ENCODE results near the gene ARHGEF12. TPM values are rescaled to one million over a fixed set of nuclear protein-coding genes. Genes with fewer than 3 reads are reported as not detected.

The ARHGEF12 gene
- total and polyA plus RNA-seq, 2 donors (not counting 1 experiment from before 2014, with no cell fraction given): 2.0 to 21.6 TPM

GRCh38 chr11:120532832-120533196 lies 196.6 kb downstream of the ARHGEF12 start:
- no peak for ATAC-seq (ENCODE audit: low read depth)
- no peaks in the 10 kb centered on the region for H3K79me2 ChIP-seq (ENCODE audit: control insufficient read depth, insufficient read depth, low read length)
- H2AFZ ChIP-seq (ENCODE audit: insufficient read depth, low read depth, low read length, poor library complexity, severe bottlenecking): no peak overlapping the region
- no peak for DNase-seq
- H3K36me3 ChIP-seq (replicated peaks in 1 of 2; ENCODE audit: control extremely low read depth in 1 of 2, control insufficient read depth in 1 of 2, extremely low read depth in 1 of 2, insufficient read depth in 2 of 2, low read length in 1 of 2): no peaks in the 10 kb centered on the region
- no peak overlapping the region for H3K4me3 ChIP-seq (ENCODE audit: control extremely low read depth in 1 of 5, extremely low read depth in 1 of 5, insufficient read depth in 1 of 5, low read depth in 2 of 5, low read length in 4 of 5)
- Mint-ChIP-seq H3K27me3 (peaks cover 39% of the 10 kb centered on the region), H3K4me1 (no peaks in the 10 kb centered on the region), H3K4me3 (no peak overlapping the region), H3K9me3 (ENCODE audit: insufficient read depth) (no peaks in the 10 kb centered on the region), H3K27ac (no peak overlapping the region)
- ChIA-PET CTCF (no interaction called here), POLR2A (no interaction called here)
- no peak overlapping the region for H3K9ac ChIP-seq (ENCODE audit: low read length)
- TF ChIP-seq EZH2 (IDR thresholded peaks at IDR 0.05; ENCODE audit: borderline replicate concordance, insufficient read depth, low read depth, low read length, poor library complexity, severe bottlenecking) (no peak), CTCF (IDR thresholded peaks at IDR 0.05) (no peak)
- no peak overlapping the region for H3K4me2 ChIP-seq (replicated peaks; ENCODE audit: low read depth, low read length, poor library complexity, severe bottlenecking)
- no peaks in the 10 kb centered on the region for H3K4me1 ChIP-seq (ENCODE audit: control insufficient read depth in 2 of 2, insufficient read depth in 2 of 2, low read length in 2 of 2)
- H3K27ac ChIP-seq (ENCODE audit: low read length in 2 of 2): no peak overlapping the region
- peaks cover 0 to 9% (median 3%) of the 10 kb centered on the region in 4 experiments for H3K27me3 ChIP-seq (replicated peaks in 1 of 4; ENCODE audit: control extremely low read depth in 1 of 4, control insufficient read depth in 3 of 4, insufficient read depth in 4 of 4, low read length in 3 of 4)
- no peaks in the 10 kb centered on the region for H4K20me1 ChIP-seq (ENCODE audit: control insufficient read depth, insufficient read depth, low read length, poor library complexity, severe bottlenecking)
- H3K9me3 ChIP-seq (ENCODE audit: control extremely low read depth in 1 of 3, control insufficient read depth in 2 of 3, insufficient read depth in 1 of 3, low read length in 2 of 3): peaks cover 0 to 8% (median 0%) of the 10 kb centered on the region in 3 donors
- intact Hi-C loops (cut with micrococcal nuclease): no loop called here
- 90% methylated on average over 4 of the region's 5 CpGs for WGBS (ENCODE audit: insufficient coverage)

DNA sequence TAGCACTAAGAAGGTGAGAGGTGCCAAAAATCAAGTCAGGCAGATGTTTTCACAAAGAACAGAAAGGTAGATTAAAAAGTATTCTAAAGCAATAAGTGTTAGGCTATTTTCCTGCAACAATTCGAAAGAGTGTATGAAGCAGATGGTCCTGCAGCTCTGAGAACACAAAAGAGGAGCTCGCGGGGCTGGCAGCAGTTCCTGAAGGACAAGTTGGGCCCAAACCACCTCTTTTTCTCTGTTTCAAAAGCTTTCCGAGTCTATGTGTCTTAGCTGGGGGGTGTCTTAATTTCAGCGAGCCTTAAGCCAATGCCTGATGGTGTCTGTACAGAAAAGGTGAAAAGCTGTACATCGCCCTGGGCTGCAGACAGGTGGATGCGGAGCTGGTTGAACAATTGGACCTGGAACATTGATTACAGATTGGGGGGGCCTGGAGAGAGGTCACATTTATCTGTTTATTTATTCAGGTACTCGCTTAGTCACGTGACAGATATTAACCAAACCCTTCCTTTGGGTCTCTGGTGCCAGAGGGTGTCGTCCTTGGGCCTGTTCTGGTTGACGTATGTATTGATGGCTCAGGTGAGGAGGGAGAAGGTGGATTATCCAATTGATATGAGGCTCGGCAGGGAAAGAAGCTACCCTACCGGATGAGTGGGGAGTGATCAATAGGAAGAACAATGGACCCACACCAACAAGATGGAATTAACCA lies 200.0 kb downstream of the ARHGEF12 start:
- H3K27me3 ChIP-seq (replicated peaks in 1 of 4; ENCODE audit: control extremely low read depth in 1 of 4, control insufficient read depth in 3 of 4, insufficient read depth in 4 of 4, low read length in 3 of 4): no peaks in the 10 kb centered on the region
- WGBS (ENCODE audit: insufficient coverage): 94% methylated on average over 10 of the region's 13 CpGs
- ChIA-PET POLR2A (no interaction called here), CTCF (no interaction called here)
- Mint-ChIP-seq H3K27me3 (peaks cover 23% of the 10 kb centered on the region), H3K4me1 (peaks cover 22% of the 10 kb centered on the region), H3K4me3 (no peak overlapping the region), H3K9me3 (ENCODE audit: insufficient read depth) (no peaks in the 10 kb centered on the region), H3K27ac (no peak overlapping the region)
- H3K4me3 ChIP-seq (ENCODE audit: control extremely low read depth in 1 of 5, extremely low read depth in 1 of 5, insufficient read depth in 1 of 5, low read depth in 2 of 5, low read length in 4 of 5): no peak overlapping the region
- H3K9me3 ChIP-seq (ENCODE audit: control extremely low read depth in 1 of 3, control insufficient read depth in 2 of 3, insufficient read depth in 1 of 3, low read length in 2 of 3): peaks cover 0 to 3% (median 0%) of the 10 kb centered on the region in 3 donors
- ATAC-seq (ENCODE audit: low read depth) (no peak), DNase-seq (no peak)
- H3K9ac ChIP-seq (ENCODE audit: low read length): no peak overlapping the region
- H3K4me2 ChIP-seq (replicated peaks; ENCODE audit: low read depth, low read length, poor library complexity, severe bottlenecking): no peak overlapping the region
- no peaks in the 10 kb centered on the region for H3K36me3 ChIP-seq (replicated peaks in 1 of 2; ENCODE audit: control extremely low read depth in 1 of 2, control insufficient read depth in 1 of 2, extremely low read depth in 1 of 2, insufficient read depth in 2 of 2, low read length in 1 of 2)
- no peak overlapping the region for H3K27ac ChIP-seq (ENCODE audit: low read length in 2 of 2)
- TF ChIP-seq CTCF (IDR thresholded peaks at IDR 0.05): no peak
- TF ChIP-seq EZH2 (IDR thresholded peaks at IDR 0.05; ENCODE audit: borderline replicate concordance, insufficient read depth, low read depth, low read length, poor library complexity, severe bottlenecking): no peak
- H3K4me1 ChIP-seq (ENCODE audit: control insufficient read depth in 2 of 2, insufficient read depth in 2 of 2, low read length in 2 of 2): peaks cover 21 to 33% of the 10 kb centered on the region in 2 donors
- no peaks in the 10 kb centered on the region for H3K79me2 ChIP-seq (ENCODE audit: control insufficient read depth, insufficient read depth, low read length)
- H4K20me1 ChIP-seq (ENCODE audit: control insufficient read depth, insufficient read depth, low read length, poor library complexity, severe bottlenecking): no peaks in the 10 kb centered on the region
- intact Hi-C loops (cut with micrococcal nuclease): no loop called here
- no peak overlapping the region for H2AFZ ChIP-seq (ENCODE audit: insufficient read depth, low read depth, low read length, poor library complexity, severe bottlenecking)
